ENCODE measurements around the gene STK32C. TPM values are rescaled to one million over a fixed set of nuclear protein-coding genes. Genes with fewer than 3 reads are reported as not detected.

The STK32C gene
- total and polyA plus RNA-seq, 10 of the 15 experiments (the other 5 are each of a cell fraction or from before 2014, with no cell fraction given), result 1.5 to 18.1 (median 6.4) TPM

DNA sequence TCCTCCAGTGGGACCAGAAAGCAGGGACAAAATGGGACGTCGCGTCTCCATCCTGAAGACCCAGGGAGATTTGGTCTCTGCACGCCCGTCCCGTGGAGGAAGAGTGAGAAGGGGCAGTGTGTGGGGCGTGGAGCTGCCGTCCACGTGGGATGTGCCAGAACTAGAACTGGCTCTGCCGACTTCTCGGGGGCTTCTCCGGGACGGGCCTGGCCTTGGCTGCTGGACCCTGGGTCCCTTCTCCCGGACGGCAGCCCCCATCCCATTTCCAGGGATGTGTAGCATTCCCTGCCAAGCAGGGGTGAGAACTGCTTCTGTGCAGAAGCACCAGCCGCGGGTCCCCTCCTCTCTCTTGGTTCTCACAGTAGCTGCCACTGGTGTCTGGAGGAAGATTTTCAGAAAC is 139.8 kb downstream of the STK32C start:
- Histone ChIP-seq H3K9me3 (replicated peaks; ENCODE audit: control insufficient read depth, insufficient read depth, low read length) (no peaks in the 10 kb centered on the region), H4K20me1 (ENCODE audit: control insufficient read depth, insufficient read depth) (no peaks in the 10 kb centered on the region), H3K27me3 (replicated peaks in 1 of 2; ENCODE audit: control insufficient read depth in 2 of 2, insufficient read depth in 2 of 2, low read length in 1 of 2) (no peaks in the 10 kb centered on the region), H3K27ac (ENCODE audit: control insufficient read depth, insufficient read depth) (no peak overlapping the region), H3K9ac (ENCODE audit: control insufficient read depth, insufficient read depth, low read length) (no peak overlapping the region), H3K4me3 (no peak overlapping the region), H3K79me2 (ENCODE audit: control insufficient read depth, insufficient read depth, low read length) (no peaks in the 10 kb centered on the region), H2AFZ (ENCODE audit: control insufficient read depth, low read depth, low read length) (no peak overlapping the region), H3K4me2 (ENCODE audit: control insufficient read depth, insufficient read depth) (no peak overlapping the region), H3K36me3 (ENCODE audit: control insufficient read depth in 2 of 2, insufficient read depth in 2 of 2, low read length in 1 of 2) (no peaks in the 10 kb centered on the region), H3K4me1 (ENCODE audit: control insufficient read depth, insufficient read depth, low read length) (no peaks in the 10 kb centered on the region)
- ChIA-PET CTCF (no interaction called here), POLR2A (no interaction called here), RAD21 (ENCODE audit: unreplicated experiment) (no interaction called here), SMC1A (ENCODE audit: uncharacterized antibody, unreplicated experiment) (no interaction called here)
- in situ Hi-C loops (cut with MboI), result no loop called here
- no peak for DNase-seq (ENCODE audit: low read depth, low spot score)
- no peak for FAIRE-seq
- no peak for ATAC-seq
- WGBS (ENCODE audit: insufficient coverage, insufficient replicate concordance, low lambda C conversion rate, missing lambda C conversion rate), result 75% methylated on average over 17 of the region's 17 CpGs
- BruUV-seq (replicated peaks), result no TSS peak
- intact Hi-C loops (cut with micrococcal nuclease; ENCODE audit: unreplicated experiment), result no loop called here
- TF ChIP-seq, protein P1, sequence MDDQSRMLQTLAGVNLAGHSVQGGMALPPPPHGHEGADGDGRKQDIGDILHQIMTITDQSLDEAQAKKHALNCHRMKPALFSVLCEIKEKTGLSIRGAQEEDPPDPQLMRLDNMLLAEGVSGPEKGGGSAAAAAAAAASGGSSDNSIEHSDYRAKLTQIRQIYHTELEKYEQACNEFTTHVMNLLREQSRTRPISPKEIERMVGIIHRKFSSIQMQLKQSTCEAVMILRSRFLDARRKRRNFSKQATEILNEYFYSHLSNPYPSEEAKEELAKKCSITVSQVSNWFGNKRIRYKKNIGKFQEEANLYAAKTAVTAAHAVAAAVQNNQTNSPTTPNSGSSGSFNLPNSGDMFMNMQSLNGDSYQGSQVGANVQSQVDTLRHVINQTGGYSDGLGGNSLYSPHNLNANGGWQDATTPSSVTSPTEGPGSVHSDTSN (IDR thresholded peaks at IDR 0.05; ENCODE audit: insufficient replicate concordance, low read depth, low read length), result no peak
- TF ChIP-seq, protein P2, sequence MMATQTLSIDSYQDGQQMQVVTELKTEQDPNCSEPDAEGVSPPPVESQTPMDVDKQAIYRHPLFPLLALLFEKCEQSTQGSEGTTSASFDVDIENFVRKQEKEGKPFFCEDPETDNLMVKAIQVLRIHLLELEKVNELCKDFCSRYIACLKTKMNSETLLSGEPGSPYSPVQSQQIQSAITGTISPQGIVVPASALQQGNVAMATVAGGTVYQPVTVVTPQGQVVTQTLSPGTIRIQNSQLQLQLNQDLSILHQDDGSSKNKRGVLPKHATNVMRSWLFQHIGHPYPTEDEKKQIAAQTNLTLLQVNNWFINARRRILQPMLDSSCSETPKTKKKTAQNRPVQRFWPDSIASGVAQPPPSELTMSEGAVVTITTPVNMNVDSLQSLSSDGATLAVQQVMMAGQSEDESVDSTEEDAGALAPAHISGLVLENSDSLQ (IDR thresholded peaks at IDR 0.05), result no peak
- no peak for TF ChIP-seq SUPT20H (IDR thresholded peaks at IDR 0.05; ENCODE audit: borderline replicate concordance, control insufficient read depth, low read depth, low read length)
- TF ChIP-seq, protein P3, sequence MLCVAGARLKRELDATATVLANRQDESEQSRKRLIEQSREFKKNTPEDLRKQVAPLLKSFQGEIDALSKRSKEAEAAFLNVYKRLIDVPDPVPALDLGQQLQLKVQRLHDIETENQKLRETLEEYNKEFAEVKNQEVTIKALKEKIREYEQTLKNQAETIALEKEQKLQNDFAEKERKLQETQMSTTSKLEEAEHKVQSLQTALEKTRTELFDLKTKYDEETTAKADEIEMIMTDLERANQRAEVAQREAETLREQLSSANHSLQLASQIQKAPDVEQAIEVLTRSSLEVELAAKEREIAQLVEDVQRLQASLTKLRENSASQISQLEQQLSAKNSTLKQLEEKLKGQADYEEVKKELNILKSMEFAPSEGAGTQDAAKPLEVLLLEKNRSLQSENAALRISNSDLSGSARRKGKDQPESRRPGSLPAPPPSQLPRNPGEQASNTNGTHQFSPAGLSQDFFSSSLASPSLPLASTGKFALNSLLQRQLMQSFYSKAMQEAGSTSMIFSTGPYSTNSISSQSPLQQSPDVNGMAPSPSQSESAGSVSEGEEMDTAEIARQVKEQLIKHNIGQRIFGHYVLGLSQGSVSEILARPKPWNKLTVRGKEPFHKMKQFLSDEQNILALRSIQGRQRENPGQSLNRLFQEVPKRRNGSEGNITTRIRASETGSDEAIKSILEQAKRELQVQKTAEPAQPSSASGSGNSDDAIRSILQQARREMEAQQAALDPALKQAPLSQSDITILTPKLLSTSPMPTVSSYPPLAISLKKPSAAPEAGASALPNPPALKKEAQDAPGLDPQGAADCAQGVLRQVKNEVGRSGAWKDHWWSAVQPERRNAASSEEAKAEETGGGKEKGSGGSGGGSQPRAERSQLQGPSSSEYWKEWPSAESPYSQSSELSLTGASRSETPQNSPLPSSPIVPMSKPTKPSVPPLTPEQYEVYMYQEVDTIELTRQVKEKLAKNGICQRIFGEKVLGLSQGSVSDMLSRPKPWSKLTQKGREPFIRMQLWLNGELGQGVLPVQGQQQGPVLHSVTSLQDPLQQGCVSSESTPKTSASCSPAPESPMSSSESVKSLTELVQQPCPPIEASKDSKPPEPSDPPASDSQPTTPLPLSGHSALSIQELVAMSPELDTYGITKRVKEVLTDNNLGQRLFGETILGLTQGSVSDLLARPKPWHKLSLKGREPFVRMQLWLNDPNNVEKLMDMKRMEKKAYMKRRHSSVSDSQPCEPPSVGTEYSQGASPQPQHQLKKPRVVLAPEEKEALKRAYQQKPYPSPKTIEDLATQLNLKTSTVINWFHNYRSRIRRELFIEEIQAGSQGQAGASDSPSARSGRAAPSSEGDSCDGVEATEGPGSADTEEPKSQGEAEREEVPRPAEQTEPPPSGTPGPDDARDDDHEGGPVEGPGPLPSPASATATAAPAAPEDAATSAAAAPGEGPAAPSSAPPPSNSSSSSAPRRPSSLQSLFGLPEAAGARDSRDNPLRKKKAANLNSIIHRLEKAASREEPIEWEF (IDR thresholded peaks at IDR 0.05; ENCODE audit: insufficient replicate concordance, low read depth, low read length), result no peak

Measured in GM12878 (cell line).